ENCODE data around the gene ASPA. TPM values are rescaled to one million over a fixed set of nuclear protein-coding genes. Genes with fewer than 3 reads are reported as not detected.
"Not testable (repeated sequence)": the region's sequence is repeated elsewhere in the genome, so short reads cannot be mapped to it uniquely, and the experiment has no call there.

The ASPA gene
- total RNA-seq, 1 experiment from 2014 or later = 0.23 TPM

GRCh38 chr17:3507071-3507470 is 31.3 kb downstream of the ASPA start:
- no peak for DNase-seq (ENCODE audit: low read depth)

DNA sequence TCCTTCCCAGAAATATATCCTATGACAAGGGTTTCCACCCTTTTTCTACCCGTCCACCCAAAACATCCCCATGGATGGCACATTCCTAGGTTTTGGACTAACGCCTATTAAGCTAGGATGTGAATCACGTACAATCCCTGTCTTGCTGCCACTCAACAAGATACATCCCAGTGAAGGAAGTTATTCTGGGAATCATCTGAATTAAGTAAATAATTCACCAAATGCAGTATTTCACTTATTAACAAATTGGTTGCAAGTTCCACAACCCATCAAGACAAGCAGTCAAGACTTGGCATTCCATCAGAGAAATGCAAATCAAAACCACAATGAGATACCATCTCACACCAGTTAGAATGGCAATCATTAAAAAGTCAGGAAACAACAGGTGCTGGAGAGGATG is 32.1 kb downstream of the ASPA start:
- no peak for DNase-seq (ENCODE audit: low read depth)

GRCh38 chr17:3510090-3510489 is 34.3 kb downstream of the ASPA start:
- no peak for DNase-seq (ENCODE audit: low read depth)

- no peak for DNase-seq (ENCODE audit: low read depth)
Measured at GRCh38 chr17:3511852-3512504, 36.2 kb downstream of the ASPA start.

GRCh38 chr17:3512505-3513171 is 36.8 kb downstream of the ASPA start:
- DNase-seq (ENCODE audit: low read depth) = peak; percentile 18

GRCh38 chr17:3513305-3514035 is 37.7 kb downstream of the ASPA start:
- DNase-seq (ENCODE audit: low read depth) = no peak

DNA sequence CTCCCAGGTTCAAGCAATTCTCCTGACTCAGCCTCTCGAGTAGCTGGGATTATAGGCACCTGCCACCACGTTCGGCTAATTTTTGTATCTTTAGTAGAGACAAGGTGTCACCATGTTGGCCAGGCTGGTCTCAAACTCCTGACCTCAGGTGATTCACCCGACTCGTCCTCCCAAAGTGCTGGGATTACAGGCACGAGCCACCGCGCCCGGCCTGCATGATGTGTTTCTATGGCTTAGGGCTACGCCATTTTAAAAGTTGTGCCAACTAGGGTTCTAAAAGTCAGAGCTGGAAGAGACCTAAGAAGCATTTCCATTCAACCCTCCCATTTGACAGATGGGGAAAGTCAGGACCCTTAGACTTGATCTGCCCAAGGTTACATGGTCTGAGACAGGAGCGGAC is 38.4 kb downstream of the ASPA start:
- not testable (repeated sequence) for DNase-seq (ENCODE audit: low read depth)

DNA sequence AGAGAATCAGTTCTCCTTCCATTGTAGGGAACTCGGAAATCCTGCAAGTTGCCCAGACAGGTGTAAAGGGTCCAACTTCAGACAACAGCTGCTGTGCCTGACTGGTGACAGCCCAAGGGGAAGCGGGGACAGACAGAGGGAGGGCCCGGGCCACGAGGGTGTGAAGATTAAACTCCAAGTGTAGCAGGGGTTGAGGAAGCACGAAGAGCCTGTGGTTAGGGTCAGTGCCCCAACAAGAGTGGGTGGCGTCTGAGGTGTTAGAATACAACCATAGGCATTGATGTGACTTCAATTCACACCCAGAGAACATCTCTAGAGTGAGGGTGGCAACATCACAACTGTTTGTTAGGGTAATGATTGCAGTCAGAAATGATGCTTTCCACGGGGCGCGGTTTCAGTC is 39.1 kb downstream of the ASPA start:
- no peak for DNase-seq (ENCODE audit: low read depth)

GRCh38 chr17:3519472-3519871 is 43.7 kb downstream of the ASPA start:
- not testable (repeated sequence) for DNase-seq (ENCODE audit: low read depth)

DNA sequence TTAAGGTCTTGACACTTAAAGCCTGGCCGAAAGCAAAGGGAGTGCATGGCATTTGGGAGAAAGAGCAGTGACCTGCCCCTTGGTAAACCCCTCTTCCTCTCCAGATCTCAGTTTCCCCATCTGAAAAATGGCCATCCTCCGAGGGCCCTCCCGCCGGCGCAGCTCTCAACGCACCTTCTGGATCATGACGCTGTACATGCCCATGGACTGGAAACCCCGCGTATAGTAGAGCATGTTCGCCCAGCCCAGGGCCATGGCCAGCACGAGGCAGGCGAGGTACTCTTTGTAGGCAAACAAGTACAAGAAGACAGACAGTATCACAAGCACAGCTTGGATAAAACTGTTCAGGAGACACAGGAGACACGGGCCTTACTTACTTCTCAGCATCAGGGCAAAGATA is 48.2 kb downstream of the ASPA start:
- no peak for DNase-seq (ENCODE audit: low read depth)

DNA sequence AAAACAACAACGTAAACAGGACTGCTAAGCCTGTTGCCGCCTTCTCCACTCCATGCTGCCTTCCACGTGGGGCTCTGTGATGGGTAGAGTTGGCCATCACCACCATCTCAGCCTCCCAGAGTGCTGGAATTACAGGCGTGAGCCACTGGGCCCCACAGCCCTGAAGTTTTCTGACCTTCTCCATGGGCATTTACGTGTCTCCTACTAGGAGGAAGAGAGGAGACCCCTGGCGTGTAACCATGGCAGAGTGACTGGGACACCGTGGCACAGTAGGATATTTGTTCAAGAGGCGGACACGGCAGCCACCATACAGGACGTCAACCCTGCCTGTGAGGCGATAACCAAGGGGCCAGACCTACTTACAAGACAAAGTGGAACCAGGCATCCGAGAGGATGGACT is 50.7 kb downstream of the ASPA start:
- no peak for DNase-seq (ENCODE audit: low read depth)

- DNase-seq (ENCODE audit: low read depth) = no peak
Measured at GRCh38 chr17:3526971-3527370, 51.2 kb downstream of the ASPA start.

GRCh38 chr17:3527468-3527867 is 51.7 kb downstream of the ASPA start:
- no peak for DNase-seq (ENCODE audit: low read depth)

DNA sequence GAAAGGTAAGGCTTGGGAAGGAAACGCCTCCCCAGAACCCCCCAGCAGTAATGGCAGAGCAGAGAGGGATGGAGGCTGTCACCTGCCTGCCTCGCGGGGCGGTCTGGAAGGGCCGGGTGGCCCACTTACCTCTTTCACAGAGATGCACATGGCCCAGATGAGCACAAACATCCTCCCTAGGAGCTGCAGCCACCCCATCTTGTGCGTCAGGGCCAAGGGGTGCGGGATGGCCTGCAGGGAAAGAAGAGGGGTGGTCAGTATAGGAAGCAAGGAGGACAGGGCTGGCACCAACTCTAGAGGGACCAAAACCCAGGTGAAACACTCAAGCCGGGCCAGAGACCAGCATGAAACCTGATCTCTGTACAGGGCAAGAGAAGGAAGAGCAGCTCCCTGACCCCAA is 52.1 kb downstream of the ASPA start:
- no peak for DNase-seq (ENCODE audit: low read depth)

DNA sequence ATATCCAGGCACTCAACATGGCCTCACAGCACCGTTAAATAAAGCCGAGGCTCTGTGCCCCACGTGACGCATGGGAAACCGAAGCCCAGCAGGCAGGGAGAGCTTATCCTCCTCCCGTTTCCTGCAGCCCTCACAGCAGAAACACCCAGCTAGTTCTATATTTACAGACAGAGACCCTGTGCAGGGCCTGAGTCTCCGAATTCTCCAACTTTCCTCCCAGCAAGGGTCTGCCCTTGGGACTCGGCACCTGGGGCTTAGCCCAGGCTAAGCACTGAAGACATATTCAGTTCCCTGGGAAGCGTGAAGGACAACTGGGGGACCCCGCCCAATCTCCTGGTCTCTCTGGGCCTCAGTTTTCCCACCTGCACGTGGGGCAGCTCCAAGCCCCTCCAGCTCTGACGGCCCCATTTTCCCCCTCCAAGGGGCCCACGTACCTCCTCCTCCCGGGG is 52.6 kb downstream of the ASPA start:
- no peak for DNase-seq (ENCODE audit: low read depth)

DNA sequence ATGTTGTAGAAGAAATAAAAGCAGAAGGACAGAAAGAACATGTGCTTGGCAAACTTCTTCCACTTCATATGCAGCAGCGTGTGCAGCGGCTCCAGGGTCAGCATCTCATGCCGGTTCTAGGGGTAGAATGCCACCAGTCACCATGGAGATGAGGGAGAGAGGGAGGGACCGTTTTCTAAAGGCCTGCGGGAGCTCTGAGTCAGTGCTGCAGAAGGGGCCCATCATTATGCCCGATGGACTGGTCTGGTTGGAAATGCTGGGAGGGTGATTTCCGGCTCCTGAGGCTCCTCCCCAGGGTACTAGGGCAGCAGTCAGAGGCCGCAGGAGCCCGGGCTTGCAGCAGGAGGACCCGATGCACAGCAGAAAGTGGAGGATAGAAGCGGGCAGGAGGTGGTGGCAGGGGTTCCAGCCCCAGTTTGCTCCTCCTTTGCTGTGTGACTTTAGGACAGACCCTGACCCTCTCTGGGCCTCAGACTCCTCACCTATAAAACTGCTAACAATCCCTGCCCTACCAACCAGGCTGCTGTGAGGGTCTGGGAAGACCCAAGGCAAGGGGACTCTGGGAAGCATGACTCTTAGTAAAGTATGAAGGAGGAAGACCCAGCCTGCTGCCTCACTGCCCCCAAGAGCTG is 53.2 kb downstream of the ASPA start:
- no peak for DNase-seq (ENCODE audit: low read depth)

DNA sequence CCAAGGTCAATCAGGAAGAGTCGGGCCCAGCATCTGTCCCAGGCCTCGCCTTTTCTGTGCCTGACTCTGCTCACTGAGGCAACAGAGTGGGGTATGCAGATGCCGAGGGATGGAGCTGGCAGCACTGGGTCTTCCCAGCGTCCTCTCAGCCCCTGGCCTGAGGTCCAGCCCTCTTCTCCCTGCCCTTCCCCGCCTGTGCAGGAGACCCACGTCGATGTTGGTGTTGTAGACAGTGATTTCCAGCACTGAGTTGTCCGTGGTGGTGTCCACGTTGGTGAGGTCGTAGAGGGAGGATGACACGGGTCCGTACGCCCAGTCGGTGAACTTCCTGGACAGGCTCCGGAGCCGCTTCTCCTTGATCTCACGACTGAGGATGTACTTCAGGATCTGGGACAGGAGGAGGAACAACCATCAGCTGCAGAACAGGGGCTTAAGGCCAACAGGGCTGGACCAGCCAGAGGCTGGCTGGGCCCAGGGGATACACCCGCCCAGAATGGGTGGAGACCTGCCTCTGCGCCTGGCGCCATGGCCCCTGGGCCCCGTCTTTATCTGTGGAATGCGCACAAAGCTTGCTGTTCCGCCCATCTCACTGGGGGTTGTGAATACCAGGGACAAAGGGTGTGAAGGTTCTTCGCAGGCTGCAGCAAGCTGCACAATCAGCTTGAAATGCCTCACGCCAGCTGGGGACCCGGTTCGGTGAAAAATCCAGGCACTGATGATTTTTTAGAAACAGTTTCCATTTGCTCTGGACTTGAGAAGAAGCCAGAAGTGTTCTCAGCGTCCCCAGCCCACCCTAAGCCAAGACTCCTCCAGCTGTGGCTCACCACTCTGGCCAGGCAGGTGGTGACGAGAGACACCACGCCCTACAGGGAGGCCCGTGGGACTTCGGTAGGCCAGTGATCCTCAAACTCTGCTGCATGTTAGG is 54.3 kb downstream of the ASPA start:
- DNase-seq (ENCODE audit: low read depth) = no peak

- no peak for DNase-seq (ENCODE audit: low read depth)
Measured at GRCh38 chr17:3531266-3532101, 55.7 kb downstream of the ASPA start.

DNA sequence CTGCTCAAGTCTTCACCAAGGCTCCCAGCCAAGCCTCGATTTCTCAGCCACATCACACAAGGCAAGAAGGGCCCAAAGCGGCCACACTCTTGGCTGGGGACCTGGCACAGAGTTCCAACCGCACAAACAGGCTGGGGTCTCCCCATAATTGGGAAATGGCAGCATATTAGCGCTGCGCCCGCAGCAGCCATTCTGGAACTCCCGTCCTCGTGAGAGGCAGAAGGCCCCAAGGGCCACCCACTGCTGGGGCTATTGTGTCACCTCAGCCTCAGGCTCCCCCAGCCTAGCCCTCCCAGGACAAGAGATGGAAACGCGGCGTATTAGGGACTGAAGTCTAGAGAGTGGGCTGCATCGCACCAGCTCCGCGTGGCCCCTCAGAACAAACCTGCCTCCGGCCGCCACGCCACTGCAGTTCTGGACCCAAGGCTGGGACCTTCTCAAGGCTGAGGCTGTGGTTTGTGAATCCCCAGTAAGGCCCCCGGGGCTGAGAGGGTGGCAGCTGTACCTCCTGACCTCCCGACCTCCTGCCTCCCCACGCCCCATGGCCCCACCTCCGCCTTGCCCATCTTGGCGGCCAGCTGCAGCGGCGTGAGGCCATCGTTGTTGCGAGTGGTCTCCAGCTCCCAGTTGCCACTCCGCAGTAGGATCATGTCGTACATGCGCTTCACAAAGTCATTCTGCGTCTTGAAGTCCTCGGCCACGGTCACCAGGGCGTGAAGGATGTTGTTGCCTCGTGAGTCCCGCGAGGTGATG is 56.5 kb downstream of the ASPA start:
- DNase-seq (ENCODE audit: low read depth) = no peak

DNA sequence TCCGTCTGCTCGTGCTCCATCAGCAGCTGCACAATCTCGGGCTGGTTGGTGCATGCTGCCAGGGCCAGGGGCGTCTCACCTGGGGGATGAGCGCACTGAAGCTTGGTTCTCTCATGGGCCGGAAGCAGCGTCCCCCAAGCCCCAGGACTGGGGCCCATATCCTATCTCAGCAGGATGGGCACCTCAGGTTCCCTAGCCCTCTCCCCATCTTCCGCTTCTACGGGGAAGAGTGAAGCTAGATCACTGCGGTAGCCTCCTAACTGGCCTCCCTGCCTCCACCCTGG is 57.0 kb downstream of the ASPA start:
- DNase-seq (ENCODE audit: low read depth) = no peak
